H9 (cell line): Measurements from ENCODE around the gene TMEM178B. TPM values are rescaled to one million over a fixed set of nuclear protein-coding genes. Genes with fewer than 3 reads are reported as not detected.

ENCODE experiments used
- DNase-seq: peaks from one replicate; pipeline ENCODE4 v3.0.0-alpha.2; 2017
- H2AFZ ChIP-seq: one replicate; pipeline ENCODE4 v1.6.1; 2013; ENCODE audit warnings: mild to moderate bottlenecking, low read length, control low read depth, moderate library complexity
- H2AK5ac ChIP-seq: 2 replicates; pipeline ENCODE4 v1.6.1; 2013; ENCODE audit warnings: low read length, control low read depth, mixed read lengths; ENCODE audit not compliant: insufficient read length
- H2BK120ac ChIP-seq: one replicate; pipeline ENCODE4 v1.6.1; 2013; ENCODE audit warnings: low read depth, mild to moderate bottlenecking, low read length, control low read depth, inconsistent platforms; ENCODE audit not compliant: poor library complexity, severe bottlenecking
- H2BK12ac ChIP-seq: 2 replicates; pipeline ENCODE4 v1.6.1; 2013; ENCODE audit warnings: low read length, control low read depth, mixed read lengths, low read depth; ENCODE audit not compliant: insufficient read length
- H2BK15ac ChIP-seq: 2 replicates; pipeline ENCODE4 v1.6.1; 2013; ENCODE audit warnings: low read depth, low read length, control low read depth
- H2BK20ac ChIP-seq: one replicate; pipeline ENCODE4 v1.6.1; 2013; ENCODE audit warnings: low read depth, mild to moderate bottlenecking, low read length, control low read depth, inconsistent platforms; ENCODE audit not compliant: poor library complexity, severe bottlenecking
- H2BK5ac ChIP-seq: 2 replicates; pipeline ENCODE4 v1.6.1; 2013; ENCODE audit warnings: low read length, control low read depth, mixed read lengths; ENCODE audit not compliant: insufficient read length
- H3K14ac ChIP-seq: 2 replicates; pipeline ENCODE4 v1.6.1; 2013; ENCODE audit warnings: low read length, control low read depth; ENCODE audit not compliant: insufficient read depth
- H3K18ac ChIP-seq: 2 replicates; pipeline ENCODE4 v1.6.1; 2013; ENCODE audit warnings: low read depth, mild to moderate bottlenecking, mixed read lengths, low read length, control low read depth; ENCODE audit not compliant: insufficient read length
- H3K23ac ChIP-seq: 2 replicates; pipeline ENCODE4 v1.6.1; 2013; ENCODE audit warnings: low read length, control low read depth, mixed read lengths, low read depth; ENCODE audit not compliant: insufficient read length
- H3K23me2 ChIP-seq: 2 replicates; pipeline ENCODE4 v1.6.1; 2013; ENCODE audit warnings: low read depth, mild to moderate bottlenecking, mixed read lengths, low read length, control low read depth; ENCODE audit not compliant: insufficient read length, poor library complexity, severe bottlenecking
- H3K27ac ChIP-seq: 2 replicates; pipeline ENCODE4 v1.5.1; 2013; ENCODE audit warnings: low read length, control low read depth, mixed read lengths, low read depth; ENCODE audit not compliant: insufficient read length
- H3K27me3 ChIP-seq: 2 replicates; pipeline ENCODE4 v1.6.1; 2013; ENCODE audit warnings: low read length, control low read depth, inconsistent platforms; ENCODE audit not compliant: insufficient read depth
- H3K4ac ChIP-seq: 2 replicates; pipeline ENCODE4 v1.6.1; 2013; ENCODE audit warnings: low read depth, mild to moderate bottlenecking, control low read depth, inconsistent platforms, low read length, moderate library complexity
- H3K4me1 ChIP-seq: 2 replicates; pipeline ENCODE4 v1.6.1; 2013; ENCODE audit warnings: low read length, control low read depth, inconsistent platforms; ENCODE audit not compliant: insufficient read depth
- H3K4me2 ChIP-seq: 2 replicates; pipeline ENCODE4 v1.6.1; 2013; ENCODE audit warnings: low read length, control low read depth, mixed read lengths; ENCODE audit not compliant: insufficient read length, insufficient read depth
- H3K56ac ChIP-seq: 2 replicates; pipeline ENCODE4 v1.6.1; 2013; ENCODE audit warnings: low read depth, mild to moderate bottlenecking, mixed read lengths, low read length, control low read depth; ENCODE audit not compliant: insufficient read length
- H3K79me1 ChIP-seq: 2 replicates; pipeline ENCODE4 v1.6.1; 2013; ENCODE audit warnings: low read depth, mild to moderate bottlenecking, moderate library complexity, low read length, control low read depth, inconsistent platforms; ENCODE audit not compliant: insufficient read depth, poor library complexity, severe bottlenecking
- H3K79me2 ChIP-seq: 2 replicates; pipeline ENCODE4 v1.6.1; 2013; ENCODE audit warnings: low read length, control low read depth, inconsistent platforms; ENCODE audit not compliant: insufficient read depth
- H3K9ac ChIP-seq: 2 replicates; pipeline ENCODE4 v1.6.1; 2013; ENCODE audit warnings: low read length, control low read depth, mixed read lengths; ENCODE audit not compliant: insufficient read length; ENCODE audit errors: extremely low read depth
- H3K9me3 ChIP-seq: one replicate; pipeline ENCODE4 v1.6.1; 2013; ENCODE audit warnings: low read depth, low read length, inconsistent platforms; ENCODE audit not compliant: control insufficient read depth
- H3T11ph ChIP-seq: one replicate; pipeline ENCODE4 v1.6.1; 2013; ENCODE audit warnings: mild to moderate bottlenecking, low read length, control low read depth, inconsistent platforms
- H4K20me1 ChIP-seq: one replicate; pipeline ENCODE4 v1.6.1; 2013; ENCODE audit not compliant: control insufficient read depth, insufficient read length, insufficient read depth
- H4K5ac ChIP-seq: 2 replicates; pipeline ENCODE4 v1.6.1; 2013; ENCODE audit warnings: low read depth, mild to moderate bottlenecking, mixed read lengths, low read length, control low read depth; ENCODE audit not compliant: insufficient read length
- H4K8ac ChIP-seq: replicated peaks from 2 replicates; pipeline ENCODE4 v1.6.1; 2013; ENCODE audit warnings: low read length, control low read depth, mixed read lengths, low read depth; ENCODE audit not compliant: insufficient read length
- H4K91ac ChIP-seq: 2 replicates; pipeline ENCODE4 v1.6.1; 2013; ENCODE audit warnings: low read depth, mild to moderate bottlenecking, moderate library complexity, mixed read lengths, low read length, control low read depth; ENCODE audit not compliant: insufficient read length
- H3K27ac Mint-ChIP-seq, 3 experiments: 2 replicates in 2 of 3; 3 replicates in 1 of 3; pipeline ENCODE4 v1.8.0; 2020 to 2021; ENCODE audit warnings: mixed read lengths in 3 of 3, mild to moderate bottlenecking in 1 of 3, moderate library complexity in 1 of 3
- H3K27me3 Mint-ChIP-seq: 2 replicates; pipeline ENCODE4 v1.8.0; 2021; ENCODE audit warnings: low read depth, mild to moderate bottlenecking, moderate library complexity, mixed read lengths
- H3K36me3 Mint-ChIP-seq, 3 experiments: 2 replicates in 2 of 3; 3 replicates in 1 of 3; pipeline ENCODE4 v1.8.0; 2020 to 2021; ENCODE audit warnings: low read depth in 3 of 3, mixed read lengths in 3 of 3; ENCODE audit not compliant: insufficient read depth in 1 of 3
- H3K4me1 Mint-ChIP-seq, 2 experiments: 2 replicates each; pipeline ENCODE4 v1.8.0; 2020; ENCODE audit warnings: mixed read lengths in 2 of 2
- H3K4me3 Mint-ChIP-seq, 2 experiments: 2 replicates in 1 of 2; 3 replicates in 1 of 2; pipeline ENCODE4 v1.8.0; 2020 to 2021; ENCODE audit warnings: mild to moderate bottlenecking in 2 of 2, mixed read lengths in 2 of 2, moderate library complexity in 1 of 2
- H3K9me3 Mint-ChIP-seq, 2 experiments: 2 replicates in 1 of 2; 3 replicates in 1 of 2; pipeline ENCODE4 v1.8.0; 2020; ENCODE audit warnings: mild to moderate bottlenecking in 2 of 2, mixed read lengths in 2 of 2, moderate library complexity in 1 of 2
- WGBS: extraction: QIAGEN DNeasy Blood & Tissue Kit; methylation state at CpG from one replicate; pipeline ENCODE4 v1.1.7; 2013; ENCODE audit warnings: missing lambda C conversion rate, low lambda C conversion rate, mixed read lengths; ENCODE audit not compliant: insufficient read length; ENCODE audit errors: extremely low coverage; 5-methylcytosine and 5-hydroxymethylcytosine counted together
- total RNA-seq: library from RNA; stranded (reverse); gene quantifications from 2 replicates; pipeline ENCODE4 v1.2.1, GENCODE V29; 2021
- TF ChIP-seq, protein P1 (sequence below): fragments of 200-600 bp; sonication (generic); conservative IDR thresholded peaks from 3 replicates; pipeline ENCODE4 v1.8.0; 2021; ENCODE audit warnings: antibody characterized with exemption, mild to moderate bottlenecking

The TMEM178B gene
- total RNA-seq, 1 experiment from 2014 or later = 11.3 TPM

DNA sequence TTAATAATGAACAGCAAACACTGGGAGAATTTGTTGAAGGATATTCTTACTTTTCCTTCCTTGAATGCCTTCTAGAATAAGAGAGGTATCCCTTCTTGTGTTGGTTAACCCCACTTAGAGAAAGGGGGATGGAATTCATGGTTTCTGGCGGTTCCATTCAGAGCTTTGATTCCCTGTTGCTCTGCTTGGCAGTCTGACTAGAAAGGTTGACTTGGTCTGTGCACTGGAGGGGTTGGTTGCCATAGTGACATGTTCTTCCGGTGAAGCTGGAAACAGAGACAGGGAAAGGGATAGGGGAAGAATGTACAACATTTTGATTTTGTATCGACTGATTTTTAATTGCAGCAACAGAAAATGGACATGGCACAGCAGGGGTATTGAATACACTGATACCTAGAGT is 2.5 kb downstream of the TMEM178B start:
- Histone ChIP-seq H3K4me2 (no peak overlapping the region), H4K5ac (no peak overlapping the region), H2BK5ac (no peak overlapping the region), H2BK15ac (no peak overlapping the region), H2AK5ac (no peak overlapping the region), H2BK20ac (no peak overlapping the region), H3K9me3 (no peaks in the 10 kb centered on the region), H3K9ac (no peak overlapping the region), H3K4me1 (no peaks in the 10 kb centered on the region; the same call in 1 of the 2 replicates), H3K79me1 (peaks cover 4% of the 10 kb centered on the region), H2AFZ (no peak overlapping the region), H3K56ac (no peak overlapping the region), H2BK12ac (no peak overlapping the region), H3K27ac (no peak overlapping the region), H4K8ac (no peak overlapping the region), H4K20me1 (no peaks in the 10 kb centered on the region), H3K4ac (no peak overlapping the region), H3K79me2 (peaks cover 6% of the 10 kb centered on the region; the same call in 1 of the 2 replicates), H3K23ac (no peak overlapping the region), H3K14ac (no peak overlapping the region), H3K18ac (no peak overlapping the region), H4K91ac (no peak overlapping the region), H3K23me2 (peaks cover 28% of the 10 kb centered on the region), H3K27me3 (no peaks in the 10 kb centered on the region; the same call in 1 of the 2 replicates), H2BK120ac (no peak overlapping the region), H3T11ph (no peak overlapping the region)
- TF ChIP-seq, protein P1, sequence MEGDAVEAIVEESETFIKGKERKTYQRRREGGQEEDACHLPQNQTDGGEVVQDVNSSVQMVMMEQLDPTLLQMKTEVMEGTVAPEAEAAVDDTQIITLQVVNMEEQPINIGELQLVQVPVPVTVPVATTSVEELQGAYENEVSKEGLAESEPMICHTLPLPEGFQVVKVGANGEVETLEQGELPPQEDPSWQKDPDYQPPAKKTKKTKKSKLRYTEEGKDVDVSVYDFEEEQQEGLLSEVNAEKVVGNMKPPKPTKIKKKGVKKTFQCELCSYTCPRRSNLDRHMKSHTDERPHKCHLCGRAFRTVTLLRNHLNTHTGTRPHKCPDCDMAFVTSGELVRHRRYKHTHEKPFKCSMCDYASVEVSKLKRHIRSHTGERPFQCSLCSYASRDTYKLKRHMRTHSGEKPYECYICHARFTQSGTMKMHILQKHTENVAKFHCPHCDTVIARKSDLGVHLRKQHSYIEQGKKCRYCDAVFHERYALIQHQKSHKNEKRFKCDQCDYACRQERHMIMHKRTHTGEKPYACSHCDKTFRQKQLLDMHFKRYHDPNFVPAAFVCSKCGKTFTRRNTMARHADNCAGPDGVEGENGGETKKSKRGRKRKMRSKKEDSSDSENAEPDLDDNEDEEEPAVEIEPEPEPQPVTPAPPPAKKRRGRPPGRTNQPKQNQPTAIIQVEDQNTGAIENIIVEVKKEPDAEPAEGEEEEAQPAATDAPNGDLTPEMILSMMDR = no peak
- H3K9me3 Mint-ChIP-seq = no peaks in the 10 kb centered on the region; a peak in 1 of 5 replicates
- no peak overlapping the region for H3K4me3 Mint-ChIP-seq
- WGBS = no CpG with 5 or more reads among the region's 3 CpGs
- no peak for DNase-seq
- H3K27me3 Mint-ChIP-seq = peaks cover 30% of the 10 kb centered on the region
- no peak overlapping the region for H3K27ac Mint-ChIP-seq
- peaks cover 13% of the 10 kb centered on the region in 2 experiments for H3K4me1 Mint-ChIP-seq
- peaks cover 0 to 2% (median 0%) of the 10 kb centered on the region in 3 experiments; a peak in 2 of 7 replicates for H3K36me3 Mint-ChIP-seq
